ENCODE data around the gene SLC2A13.

DNA sequence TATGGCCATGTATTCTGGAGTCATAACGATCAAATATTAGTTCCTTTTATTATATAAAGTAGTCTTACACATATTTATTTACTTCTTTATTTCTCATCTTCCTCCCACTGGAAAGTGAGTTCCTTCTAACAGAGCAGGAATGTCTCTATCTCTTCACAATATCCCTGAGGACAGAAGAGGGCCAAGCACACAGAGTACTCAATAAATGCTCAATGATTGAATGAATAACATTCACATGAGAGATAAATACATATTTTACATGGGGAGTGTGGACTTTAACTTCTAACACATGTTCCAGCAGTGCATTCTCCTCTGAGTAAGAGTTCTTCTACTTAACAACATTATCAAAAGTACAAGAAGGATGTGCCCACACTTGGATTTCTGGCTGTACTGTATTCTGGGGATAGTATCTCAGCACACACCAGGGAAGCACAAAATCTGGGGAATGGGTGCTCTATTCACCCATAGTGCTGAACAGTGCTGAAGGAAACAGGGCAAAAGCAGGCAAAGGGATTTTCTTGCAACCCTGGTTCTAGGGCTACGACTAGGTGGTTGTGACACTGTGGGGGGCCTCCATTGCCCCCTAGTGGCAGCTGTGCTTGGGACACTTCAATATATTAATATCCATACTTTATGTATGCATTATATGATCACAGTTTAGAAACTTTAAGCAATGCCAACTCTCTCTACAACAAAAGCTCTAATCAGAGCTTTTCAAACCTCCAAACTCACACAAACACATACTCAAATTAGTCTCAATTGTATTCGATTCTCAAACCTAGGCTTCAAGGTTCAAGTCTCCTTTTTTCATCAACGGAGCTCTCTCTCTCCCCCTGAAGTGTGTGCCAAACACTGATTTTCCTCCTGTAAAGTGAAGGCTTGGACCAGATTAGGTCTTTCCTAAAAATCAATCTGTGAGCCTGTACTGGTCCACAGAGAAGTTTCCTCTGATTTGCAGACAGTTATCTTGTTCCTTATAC is 115.5 kb downstream of the SLC2A13 start:
- TF ChIP-seq, protein P1, sequence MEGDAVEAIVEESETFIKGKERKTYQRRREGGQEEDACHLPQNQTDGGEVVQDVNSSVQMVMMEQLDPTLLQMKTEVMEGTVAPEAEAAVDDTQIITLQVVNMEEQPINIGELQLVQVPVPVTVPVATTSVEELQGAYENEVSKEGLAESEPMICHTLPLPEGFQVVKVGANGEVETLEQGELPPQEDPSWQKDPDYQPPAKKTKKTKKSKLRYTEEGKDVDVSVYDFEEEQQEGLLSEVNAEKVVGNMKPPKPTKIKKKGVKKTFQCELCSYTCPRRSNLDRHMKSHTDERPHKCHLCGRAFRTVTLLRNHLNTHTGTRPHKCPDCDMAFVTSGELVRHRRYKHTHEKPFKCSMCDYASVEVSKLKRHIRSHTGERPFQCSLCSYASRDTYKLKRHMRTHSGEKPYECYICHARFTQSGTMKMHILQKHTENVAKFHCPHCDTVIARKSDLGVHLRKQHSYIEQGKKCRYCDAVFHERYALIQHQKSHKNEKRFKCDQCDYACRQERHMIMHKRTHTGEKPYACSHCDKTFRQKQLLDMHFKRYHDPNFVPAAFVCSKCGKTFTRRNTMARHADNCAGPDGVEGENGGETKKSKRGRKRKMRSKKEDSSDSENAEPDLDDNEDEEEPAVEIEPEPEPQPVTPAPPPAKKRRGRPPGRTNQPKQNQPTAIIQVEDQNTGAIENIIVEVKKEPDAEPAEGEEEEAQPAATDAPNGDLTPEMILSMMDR (IDR thresholded peaks at IDR 0.05 in 2 of 3, conservative IDR thresholded peaks at IDR 0.05 in 1 of 3; ENCODE audit: control insufficient read depth in 2 of 3, extremely low read depth in 1 of 3, insufficient read depth in 1 of 3, low read depth in 3 of 3, low read length in 3 of 3): peak; percentile 78 to 86 (median 82)
- TF ChIP-seq TCF7 (IDR thresholded peaks at IDR 0.05; ENCODE audit: borderline replicate concordance): no peak
- TF ChIP-seq, protein P2, sequence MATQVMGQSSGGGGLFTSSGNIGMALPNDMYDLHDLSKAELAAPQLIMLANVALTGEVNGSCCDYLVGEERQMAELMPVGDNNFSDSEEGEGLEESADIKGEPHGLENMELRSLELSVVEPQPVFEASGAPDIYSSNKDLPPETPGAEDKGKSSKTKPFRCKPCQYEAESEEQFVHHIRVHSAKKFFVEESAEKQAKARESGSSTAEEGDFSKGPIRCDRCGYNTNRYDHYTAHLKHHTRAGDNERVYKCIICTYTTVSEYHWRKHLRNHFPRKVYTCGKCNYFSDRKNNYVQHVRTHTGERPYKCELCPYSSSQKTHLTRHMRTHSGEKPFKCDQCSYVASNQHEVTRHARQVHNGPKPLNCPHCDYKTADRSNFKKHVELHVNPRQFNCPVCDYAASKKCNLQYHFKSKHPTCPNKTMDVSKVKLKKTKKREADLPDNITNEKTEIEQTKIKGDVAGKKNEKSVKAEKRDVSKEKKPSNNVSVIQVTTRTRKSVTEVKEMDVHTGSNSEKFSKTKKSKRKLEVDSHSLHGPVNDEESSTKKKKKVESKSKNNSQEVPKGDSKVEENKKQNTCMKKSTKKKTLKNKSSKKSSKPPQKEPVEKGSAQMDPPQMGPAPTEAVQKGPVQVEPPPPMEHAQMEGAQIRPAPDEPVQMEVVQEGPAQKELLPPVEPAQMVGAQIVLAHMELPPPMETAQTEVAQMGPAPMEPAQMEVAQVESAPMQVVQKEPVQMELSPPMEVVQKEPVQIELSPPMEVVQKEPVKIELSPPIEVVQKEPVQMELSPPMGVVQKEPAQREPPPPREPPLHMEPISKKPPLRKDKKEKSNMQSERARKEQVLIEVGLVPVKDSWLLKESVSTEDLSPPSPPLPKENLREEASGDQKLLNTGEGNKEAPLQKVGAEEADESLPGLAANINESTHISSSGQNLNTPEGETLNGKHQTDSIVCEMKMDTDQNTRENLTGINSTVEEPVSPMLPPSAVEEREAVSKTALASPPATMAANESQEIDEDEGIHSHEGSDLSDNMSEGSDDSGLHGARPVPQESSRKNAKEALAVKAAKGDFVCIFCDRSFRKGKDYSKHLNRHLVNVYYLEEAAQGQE (IDR thresholded peaks at IDR 0.05; ENCODE audit: low read depth, low read length): no peak
- TF ChIP-seq, protein P3, sequence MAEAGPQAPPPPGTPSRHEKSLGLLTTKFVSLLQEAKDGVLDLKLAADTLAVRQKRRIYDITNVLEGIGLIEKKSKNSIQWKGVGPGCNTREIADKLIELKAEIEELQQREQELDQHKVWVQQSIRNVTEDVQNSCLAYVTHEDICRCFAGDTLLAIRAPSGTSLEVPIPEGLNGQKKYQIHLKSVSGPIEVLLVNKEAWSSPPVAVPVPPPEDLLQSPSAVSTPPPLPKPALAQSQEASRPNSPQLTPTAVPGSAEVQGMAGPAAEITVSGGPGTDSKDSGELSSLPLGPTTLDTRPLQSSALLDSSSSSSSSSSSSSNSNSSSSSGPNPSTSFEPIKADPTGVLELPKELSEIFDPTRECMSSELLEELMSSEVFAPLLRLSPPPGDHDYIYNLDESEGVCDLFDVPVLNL (IDR thresholded peaks at IDR 0.05; ENCODE audit: low read depth, low read length): no peak
- TF ChIP-seq POLR2A (IDR thresholded peaks at IDR 0.05; ENCODE audit: low read depth, low read length): no peak
- no peak for TF ChIP-seq TCF12 (IDR thresholded peaks at IDR 0.05; ENCODE audit: low read depth, low read length)
- no peak for TF ChIP-seq EP300 (IDR thresholded peaks at IDR 0.05; ENCODE audit: borderline replicate concordance in 1 of 2, control insufficient read depth in 1 of 2, low read depth in 2 of 2, low read length in 2 of 2)
- no peak for TF ChIP-seq CBFB (IDR thresholded peaks at IDR 0.05; ENCODE audit: low read depth)
- TF ChIP-seq TAF1 (IDR thresholded peaks at IDR 0.05; ENCODE audit: borderline replicate concordance, low read depth, low read length): no peak
- TF ChIP-seq, protein P4, sequence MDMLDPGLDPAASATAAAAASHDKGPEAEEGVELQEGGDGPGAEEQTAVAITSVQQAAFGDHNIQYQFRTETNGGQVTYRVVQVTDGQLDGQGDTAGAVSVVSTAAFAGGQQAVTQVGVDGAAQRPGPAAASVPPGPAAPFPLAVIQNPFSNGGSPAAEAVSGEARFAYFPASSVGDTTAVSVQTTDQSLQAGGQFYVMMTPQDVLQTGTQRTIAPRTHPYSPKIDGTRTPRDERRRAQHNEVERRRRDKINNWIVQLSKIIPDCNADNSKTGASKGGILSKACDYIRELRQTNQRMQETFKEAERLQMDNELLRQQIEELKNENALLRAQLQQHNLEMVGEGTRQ (IDR thresholded peaks at IDR 0.05; ENCODE audit: borderline replicate concordance, low read depth, low read length): no peak
- TF ChIP-seq NFYB (IDR thresholded peaks at IDR 0.05; ENCODE audit: insufficient read depth, low read depth, low read length): no peak
- no peak for TF ChIP-seq EGR1 (IDR thresholded peaks at IDR 0.05; ENCODE audit: borderline replicate concordance in 1 of 2, low read depth in 2 of 2, low read length in 2 of 2)
- TF ChIP-seq MTA3 (IDR thresholded peaks at IDR 0.05; ENCODE audit: borderline replicate concordance, low read length): no peak

Measured in GM12878 (cell line).